Natural killer cell (primary cell): ENCODE results near the gene SPATA31E1. TPM values are rescaled to one million over a fixed set of nuclear protein-coding genes. Genes with fewer than 3 reads are reported as not detected.

Experiments
- ATAC-seq, 3 donors: fragments of 150-1000 bp in 2 of 3; fragments of 200-7000 bp in 1 of 3; cut with Tn5 transposase; 1 replicate in 1 of 3; 2 replicates in 2 of 3; pipeline ENCODE4 v1.10.0; 2021; ENCODE audit warnings: mild to moderate bottlenecking in 2 of 3, moderate library complexity in 2 of 3
- DNase-seq, 2 donors: peaks; one replicate each; pipeline versions ENCODE4 v3.0.0 to v3.0.0-alpha.2; 2013 to 2021; ENCODE audit warnings: mixed read lengths in 1 of 2
- H3K27ac ChIP-seq: one replicate; pipeline ENCODE4 v1.5.1; 2013; ENCODE audit warnings: mild to moderate bottlenecking, low read length
- H3K27me3 ChIP-seq: one replicate; pipeline ENCODE4 v1.6.1; 2013; ENCODE audit warnings: low read length; ENCODE audit not compliant: control insufficient read depth, insufficient read depth
- H3K36me3 ChIP-seq: one replicate; pipeline ENCODE4 v1.6.1; 2013; ENCODE audit warnings: low read length; ENCODE audit not compliant: control insufficient read depth, insufficient read depth
- H3K4me1 ChIP-seq: one replicate; pipeline ENCODE4 v1.6.1; 2013; ENCODE audit warnings: low read length; ENCODE audit not compliant: control insufficient read depth, insufficient read depth
- H3K4me3 ChIP-seq: one replicate; pipeline ENCODE4 v1.5.1; 2013; ENCODE audit warnings: low read length
- H3K9me3 ChIP-seq: one replicate; pipeline ENCODE4 v1.6.1; 2013; ENCODE audit warnings: low read length; ENCODE audit not compliant: control insufficient read depth, insufficient read depth
- H3K27ac Mint-ChIP-seq, 2 donors: one replicate each; pipeline ENCODE4 v1.8.0; 2022; ENCODE audit warnings: mild to moderate bottlenecking in 2 of 2, mixed read lengths in 2 of 2, moderate library complexity in 1 of 2
- H3K27me3 Mint-ChIP-seq, 2 donors: one replicate each; pipeline ENCODE4 v1.8.0; 2022; ENCODE audit warnings: low read depth in 2 of 2, mixed read lengths in 2 of 2
- H3K36me3 Mint-ChIP-seq: one replicate; pipeline ENCODE4 v1.8.0; 2022; ENCODE audit warnings: mixed read lengths
- H3K4me1 Mint-ChIP-seq, 2 donors: one replicate each; pipeline ENCODE4 v1.8.0; 2022; ENCODE audit warnings: mixed read lengths in 2 of 2
- H3K4me3 Mint-ChIP-seq: one replicate; pipeline ENCODE4 v1.8.0; 2022; ENCODE audit warnings: mild to moderate bottlenecking, moderate library complexity, mixed read lengths
- H3K9me3 Mint-ChIP-seq, 2 donors: one replicate each; pipeline ENCODE4 v1.8.0; 2022; ENCODE audit warnings: mixed read lengths in 2 of 2
- WGBS: methylation state at CpG from one replicate; pipeline ENCODE4 v1.1.7; 2013; ENCODE audit warnings: missing lambda C conversion rate; ENCODE audit not compliant: insufficient coverage; 5-methylcytosine and 5-hydroxymethylcytosine counted together
- intact Hi-C: fragments of 100-400 bp; cut with micrococcal nuclease; formaldehyde crosslinking; loops from one replicate; pipeline ENCODE4 v1.14.2; 2022
- total RNA-seq, 4 donors: library from RNA; stranded (reverse); fragments of 120-200 nt in 1 of 4; gene quantifications; one replicate each; pipeline versions ENCODE4 v1.2.3 to v1.2.4, GENCODE V29; 2013 to 2022
- TF ChIP-seq, protein P1 (sequence below): fragments of 200-600 bp; IDR thresholded peaks from one replicate; pipeline ENCODE4 v1.8.0; 2022; ENCODE audit warnings: antibody characterized with exemption

The SPATA31E1 gene
- total RNA-seq, 3 donors from 2014 or later (not counting 1 experiment from before 2014, with no cell fraction given), result not detected

DNA sequence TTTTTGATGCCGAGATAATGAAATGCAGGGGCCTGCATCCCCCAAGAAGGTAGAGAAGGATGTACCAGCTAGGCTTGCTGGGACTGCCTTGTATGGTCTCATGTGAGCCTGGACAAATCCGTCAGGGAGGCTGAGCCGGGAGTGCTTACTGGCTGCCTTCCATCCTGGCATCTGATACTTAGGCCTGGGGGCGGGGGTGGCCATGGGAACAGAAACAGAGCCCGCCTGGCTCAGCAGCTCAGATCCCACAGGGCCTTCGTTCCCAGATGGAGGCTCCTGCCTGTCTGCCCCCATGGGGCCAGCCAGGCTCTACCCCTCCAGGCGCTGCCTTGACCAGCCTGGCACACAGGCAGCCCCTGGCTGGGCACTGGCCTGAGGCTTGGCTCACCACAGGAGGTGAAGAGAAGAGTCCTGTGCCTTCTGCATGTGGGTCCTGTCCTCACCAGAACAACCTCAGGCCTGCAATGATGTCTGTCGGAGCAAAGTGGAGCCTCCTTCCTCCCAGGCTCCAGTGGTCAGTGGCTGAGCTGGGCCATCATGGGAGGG, 10.5 kb upstream of the SPATA31E1 start:
- no peak overlapping the region for H3K27ac ChIP-seq
- no peak for ATAC-seq
- no peaks in the 10 kb centered on the region for H3K4me1 ChIP-seq
- no peak for DNase-seq
- Mint-ChIP-seq H3K4me1 (peaks cover 0 to 5% of the 10 kb centered on the region in 2 donors), H3K27me3 (peaks cover 5 to 21% of the 10 kb centered on the region in 2 donors), H3K9me3 (peaks cover 3 to 7% of the 10 kb centered on the region in 2 donors), H3K36me3 (no peaks in the 10 kb centered on the region), H3K27ac (no peak overlapping the region), H3K4me3 (no peak overlapping the region)
- no peak overlapping the region for H3K4me3 ChIP-seq
- TF ChIP-seq, protein P1, sequence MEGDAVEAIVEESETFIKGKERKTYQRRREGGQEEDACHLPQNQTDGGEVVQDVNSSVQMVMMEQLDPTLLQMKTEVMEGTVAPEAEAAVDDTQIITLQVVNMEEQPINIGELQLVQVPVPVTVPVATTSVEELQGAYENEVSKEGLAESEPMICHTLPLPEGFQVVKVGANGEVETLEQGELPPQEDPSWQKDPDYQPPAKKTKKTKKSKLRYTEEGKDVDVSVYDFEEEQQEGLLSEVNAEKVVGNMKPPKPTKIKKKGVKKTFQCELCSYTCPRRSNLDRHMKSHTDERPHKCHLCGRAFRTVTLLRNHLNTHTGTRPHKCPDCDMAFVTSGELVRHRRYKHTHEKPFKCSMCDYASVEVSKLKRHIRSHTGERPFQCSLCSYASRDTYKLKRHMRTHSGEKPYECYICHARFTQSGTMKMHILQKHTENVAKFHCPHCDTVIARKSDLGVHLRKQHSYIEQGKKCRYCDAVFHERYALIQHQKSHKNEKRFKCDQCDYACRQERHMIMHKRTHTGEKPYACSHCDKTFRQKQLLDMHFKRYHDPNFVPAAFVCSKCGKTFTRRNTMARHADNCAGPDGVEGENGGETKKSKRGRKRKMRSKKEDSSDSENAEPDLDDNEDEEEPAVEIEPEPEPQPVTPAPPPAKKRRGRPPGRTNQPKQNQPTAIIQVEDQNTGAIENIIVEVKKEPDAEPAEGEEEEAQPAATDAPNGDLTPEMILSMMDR, result no peak
- WGBS, result 85% methylated on average over 8 of the region's 8 CpGs
- H3K36me3 ChIP-seq, result no peaks in the 10 kb centered on the region
- H3K9me3 ChIP-seq, result no peaks in the 10 kb centered on the region
- intact Hi-C loops, result no loop called here
- H3K27me3 ChIP-seq, result no peaks in the 10 kb centered on the region

DNA sequence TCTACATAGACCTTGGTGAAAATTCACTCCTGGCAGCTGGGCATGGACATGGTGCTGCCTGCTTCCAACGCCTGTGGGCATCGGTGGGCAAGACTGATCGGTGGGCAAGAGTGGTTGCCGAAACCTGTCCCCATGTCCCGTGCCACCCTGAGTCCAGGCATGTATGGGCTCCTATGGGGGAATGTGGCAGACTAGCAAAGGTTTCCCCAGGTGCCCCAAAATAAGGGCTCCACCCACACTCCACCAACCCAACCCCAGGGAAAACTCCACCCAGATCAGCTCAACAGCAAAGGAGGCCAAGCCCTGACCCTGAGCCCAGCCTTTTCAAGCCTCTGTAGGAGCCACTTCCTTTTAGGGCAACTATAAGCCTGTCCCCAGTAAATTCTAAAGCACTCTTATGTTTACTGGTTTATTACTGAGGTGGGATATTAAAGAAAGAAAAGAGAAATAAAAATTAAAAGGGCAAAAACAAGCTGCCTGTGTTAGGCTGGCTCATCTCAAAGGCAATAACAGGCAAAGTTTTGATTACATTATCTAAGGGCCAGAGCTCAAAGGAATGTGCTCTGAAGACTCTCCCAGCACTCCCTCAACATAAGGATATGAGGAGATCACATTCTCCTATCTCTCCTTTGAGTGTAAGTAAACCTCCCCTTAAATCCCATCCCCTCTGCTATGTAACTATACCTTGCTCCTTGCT, 8.9 kb upstream of the SPATA31E1 start:
- ATAC-seq (no peak), DNase-seq (no peak)
- H3K36me3 Mint-ChIP-seq, result no peaks in the 10 kb centered on the region
- H3K27me3 Mint-ChIP-seq, result peaks cover 8 to 21% of the 10 kb centered on the region in 2 donors
- H3K27ac Mint-ChIP-seq, result no peak overlapping the region
- Histone ChIP-seq H3K27ac (no peak overlapping the region), H3K9me3 (no peaks in the 10 kb centered on the region), H3K27me3 (no peaks in the 10 kb centered on the region), H3K4me1 (no peaks in the 10 kb centered on the region), H3K36me3 (no peaks in the 10 kb centered on the region), H3K4me3 (no peak overlapping the region)
- H3K9me3 Mint-ChIP-seq, result peaks cover 3 to 7% of the 10 kb centered on the region in 2 donors
- WGBS, result 96% methylated on average over 5 of the region's 5 CpGs
- no peak overlapping the region for H3K4me3 Mint-ChIP-seq
- H3K4me1 Mint-ChIP-seq, result peaks cover 0 to 5% of the 10 kb centered on the region in 2 donors
- intact Hi-C loops, result no loop called here
- TF ChIP-seq, protein P1, result no peak

DNA sequence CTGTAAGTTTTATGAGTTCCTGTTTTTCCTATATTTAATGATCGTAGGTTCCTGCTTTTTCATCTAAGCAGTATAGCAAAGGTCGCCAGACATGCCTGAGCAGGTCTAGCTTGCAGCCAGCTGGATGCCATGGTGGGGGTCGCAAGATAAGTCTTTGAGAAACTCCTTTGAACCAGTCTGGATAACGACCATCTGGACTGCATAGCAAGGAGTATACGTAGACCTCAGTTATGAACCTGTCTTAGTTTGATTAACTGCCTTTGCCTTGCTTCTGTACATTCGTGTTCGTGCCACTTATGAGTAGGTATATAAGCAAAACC, 8.4 kb upstream of the SPATA31E1 start:
- TF ChIP-seq, protein P1, result no peak
- Histone ChIP-seq H3K27ac (no peak overlapping the region), H3K36me3 (no peaks in the 10 kb centered on the region), H3K4me3 (no peak overlapping the region), H3K27me3 (no peaks in the 10 kb centered on the region), H3K9me3 (no peaks in the 10 kb centered on the region), H3K4me1 (no peaks in the 10 kb centered on the region)
- no peak overlapping the region for H3K4me3 Mint-ChIP-seq
- intact Hi-C loops, result no loop called here
- H3K27me3 Mint-ChIP-seq, result peaks cover 8 to 21% of the 10 kb centered on the region in 2 donors
- no peaks in the 10 kb centered on the region for H3K36me3 Mint-ChIP-seq
- ATAC-seq (no peak), DNase-seq (no peak)
- WGBS, result 74% methylated on average over 7 of the region's 7 CpGs
- no peak overlapping the region for H3K27ac Mint-ChIP-seq
- peaks cover 0 to 5% of the 10 kb centered on the region in 2 donors for H3K4me1 Mint-ChIP-seq
- H3K9me3 Mint-ChIP-seq, result peaks cover 3 to 7% of the 10 kb centered on the region in 2 donors

DNA sequence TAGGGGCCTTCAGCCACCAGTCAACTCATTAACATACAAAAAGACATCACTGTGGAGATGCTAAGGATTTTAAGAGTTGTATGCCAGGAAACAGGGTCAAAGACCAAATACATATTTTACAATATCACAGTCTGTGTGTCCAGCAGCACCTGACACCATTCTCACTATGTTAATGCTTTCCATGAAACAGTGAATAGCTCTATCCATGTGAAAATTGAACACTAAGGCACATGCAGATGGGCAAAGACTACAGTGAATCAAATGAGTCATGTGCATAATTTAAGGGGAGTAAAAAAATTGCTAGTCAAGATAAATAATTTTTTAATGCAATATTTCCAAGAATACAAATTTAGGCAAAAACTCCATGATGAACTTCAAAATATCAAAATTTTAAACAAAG, 7.6 kb upstream of the SPATA31E1 start:
- DNase-seq (no peak), ATAC-seq (no peak)
- H3K4me1 ChIP-seq, result no peaks in the 10 kb centered on the region
- no peaks in the 10 kb centered on the region for H3K36me3 ChIP-seq
- H3K4me3 Mint-ChIP-seq, result no peak overlapping the region
- H3K36me3 Mint-ChIP-seq, result no peaks in the 10 kb centered on the region
- intact Hi-C loops, result no loop called here
- no peak overlapping the region for H3K27ac Mint-ChIP-seq
- peaks cover 11 to 21% of the 10 kb centered on the region in 2 donors for H3K27me3 Mint-ChIP-seq
- H3K27ac ChIP-seq, result no peak overlapping the region
- H3K4me3 ChIP-seq, result no peak overlapping the region
- H3K27me3 ChIP-seq, result no peaks in the 10 kb centered on the region
- TF ChIP-seq, protein P1, result no peak
- peaks cover 0 to under 1% of the 10 kb centered on the region in 2 donors for H3K4me1 Mint-ChIP-seq
- no peaks in the 10 kb centered on the region for H3K9me3 Mint-ChIP-seq
- H3K9me3 ChIP-seq, result no peaks in the 10 kb centered on the region
